GM21381 (cell line): ENCODE data around the gene PDE4B.

Experiments
- ATAC-seq: cut with Tn5 transposase; IDR thresholded peaks from one replicate; pipeline ENCODE4 v1.9.1; 2021; ENCODE audit warnings: mild to moderate bottlenecking, moderate library complexity; ENCODE audit not compliant: unreplicated experiment

PDE4B gene

DNA sequence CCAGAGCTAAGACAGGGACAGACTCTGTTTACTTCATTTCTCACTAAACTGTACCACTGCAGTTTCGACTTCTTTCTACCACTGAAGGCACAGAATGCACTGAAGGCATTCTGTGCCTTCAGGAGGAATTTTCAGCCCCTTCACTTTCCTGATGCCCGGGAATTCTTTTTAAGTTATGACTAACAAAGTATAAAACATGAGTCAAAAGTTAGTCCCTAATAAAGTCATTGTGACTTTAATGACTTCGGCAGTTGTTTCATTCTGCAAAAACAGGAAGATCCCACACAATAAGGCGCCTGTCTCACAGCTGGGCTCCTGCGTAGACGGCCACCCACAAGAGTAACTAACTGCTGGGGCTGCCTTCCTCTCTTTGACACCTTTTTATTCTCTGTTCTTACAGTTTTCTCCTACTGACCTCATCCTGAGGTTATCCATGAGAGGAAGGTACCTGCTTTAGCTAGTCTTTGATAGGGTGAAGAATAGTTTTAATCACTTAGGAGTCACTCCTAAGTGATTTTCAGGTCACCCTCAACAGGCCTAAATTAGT is 557.4 kb downstream of the PDE4B start:
- ATAC-seq, result peak; percentile 62

DNA sequence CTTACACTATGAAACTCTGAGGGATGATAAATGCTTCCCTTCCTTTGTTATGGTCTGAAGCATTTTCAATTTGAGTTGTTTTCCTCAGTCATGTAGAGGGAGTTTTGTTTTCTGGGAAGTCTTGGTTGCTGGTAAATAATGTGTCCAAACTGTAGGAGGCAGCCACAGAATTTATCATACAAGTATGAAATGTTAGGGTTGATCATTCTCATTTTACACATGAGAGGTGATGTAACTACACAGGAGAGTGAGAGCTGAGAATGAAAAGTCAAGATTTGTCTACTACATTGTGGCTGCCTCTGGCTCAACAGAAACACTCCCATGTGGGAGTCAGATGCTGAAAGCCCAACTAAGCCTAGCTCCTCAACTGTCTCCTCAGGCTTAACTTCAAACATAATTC is 558.8 kb downstream of the PDE4B start:
- peak; percentile 34 for ATAC-seq

DNA sequence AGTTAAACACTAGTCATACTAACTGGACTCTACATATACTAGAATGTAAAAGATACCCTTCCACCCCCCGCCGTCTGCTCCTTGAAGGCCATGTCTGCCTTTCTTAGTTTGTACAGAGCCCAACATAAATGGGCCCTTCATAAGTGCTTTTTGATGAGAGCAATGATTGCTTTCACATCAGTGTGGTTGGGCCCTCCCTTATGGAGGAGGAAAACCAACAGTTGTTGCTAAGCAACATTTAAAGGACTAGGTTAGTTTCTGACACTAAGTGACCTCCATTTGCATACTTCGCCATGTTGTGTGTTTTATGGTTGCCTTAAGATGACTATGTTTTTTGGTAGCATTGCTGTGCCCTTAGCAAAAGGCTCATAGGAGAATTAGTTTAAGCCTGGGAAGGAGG is 559.2 kb downstream of the PDE4B start:
- ATAC-seq, result peak; percentile 40

DNA sequence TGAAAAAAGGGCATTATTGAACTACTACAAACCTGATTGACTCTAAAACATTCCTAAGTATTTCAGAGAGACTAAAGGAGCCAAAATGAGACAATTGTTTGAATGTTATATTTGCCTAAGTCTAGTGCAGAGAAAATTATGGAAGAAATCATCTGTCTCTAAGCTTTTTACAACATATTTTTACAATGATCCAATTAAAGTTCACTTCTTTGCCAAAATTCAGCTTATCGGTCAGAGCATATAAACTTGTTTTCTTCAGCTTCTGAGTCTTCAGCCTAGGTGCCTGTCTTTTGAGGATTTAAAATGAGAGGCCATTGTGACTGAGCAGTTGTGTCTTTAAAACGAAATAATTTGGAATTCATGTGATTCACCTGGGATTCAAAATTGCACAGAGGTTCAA is 560.1 kb downstream of the PDE4B start:
- no peak for ATAC-seq

DNA sequence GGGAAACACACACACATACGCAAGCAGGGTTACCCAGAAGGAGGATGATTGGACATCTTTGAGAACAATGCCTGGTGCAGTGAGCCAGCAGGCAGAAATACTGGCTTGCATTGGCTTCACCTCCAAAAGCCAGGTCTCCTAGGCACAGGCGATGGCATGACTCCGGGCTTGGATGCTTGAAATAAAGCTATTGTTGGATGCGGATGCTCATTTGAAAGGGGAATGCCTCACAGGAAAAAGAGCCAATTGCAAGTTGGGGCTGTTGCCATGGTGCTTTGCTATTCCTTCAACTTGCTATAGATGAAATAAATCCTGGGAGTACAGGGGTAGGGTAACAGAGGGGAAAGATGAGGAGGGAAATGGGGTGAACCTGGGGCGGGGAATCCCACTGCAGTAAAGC is 560.6 kb downstream of the PDE4B start:
- no peak for ATAC-seq

DNA sequence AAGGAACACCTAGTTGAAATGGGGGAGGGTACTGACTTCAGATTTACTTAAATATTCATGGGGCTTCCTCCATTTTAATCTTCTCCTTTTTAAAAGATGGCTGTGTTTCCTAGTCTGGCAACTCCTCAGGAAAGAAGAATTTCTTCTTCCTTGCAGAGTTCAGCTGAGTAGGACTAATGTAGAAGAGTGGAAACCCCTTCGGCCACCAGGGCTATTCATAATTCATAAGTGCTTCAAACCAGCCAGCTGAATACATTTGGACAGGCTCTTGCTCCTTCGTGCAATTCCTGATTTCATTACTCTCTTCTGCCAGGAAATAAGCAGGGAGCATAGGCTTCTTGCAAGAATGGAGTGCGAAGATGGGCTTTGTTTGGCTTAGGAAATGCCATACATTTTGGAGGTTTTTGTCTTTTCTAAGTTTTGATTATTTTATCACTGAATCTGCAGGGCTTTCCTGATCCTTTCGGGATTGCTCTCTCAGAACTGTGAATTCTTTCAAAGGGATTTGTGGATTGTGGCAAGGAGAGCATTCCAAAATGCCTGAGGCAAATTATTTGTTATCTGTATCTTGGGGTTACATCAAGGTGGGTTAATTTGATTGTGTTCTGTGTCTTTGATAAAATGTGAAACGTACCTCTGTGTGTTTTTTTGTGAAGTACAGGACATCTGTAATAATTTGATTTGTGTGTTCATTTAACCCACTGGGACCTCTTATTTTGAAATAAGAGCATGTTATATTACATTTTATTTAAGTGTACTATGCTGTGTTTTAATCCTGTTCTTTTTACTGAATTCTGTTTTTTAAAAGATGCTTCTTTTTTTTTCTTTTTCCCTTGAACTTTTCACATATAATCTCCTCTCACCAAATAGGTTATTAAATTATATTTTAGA is 561.9 kb downstream of the PDE4B start:
- ATAC-seq, result no peak

DNA sequence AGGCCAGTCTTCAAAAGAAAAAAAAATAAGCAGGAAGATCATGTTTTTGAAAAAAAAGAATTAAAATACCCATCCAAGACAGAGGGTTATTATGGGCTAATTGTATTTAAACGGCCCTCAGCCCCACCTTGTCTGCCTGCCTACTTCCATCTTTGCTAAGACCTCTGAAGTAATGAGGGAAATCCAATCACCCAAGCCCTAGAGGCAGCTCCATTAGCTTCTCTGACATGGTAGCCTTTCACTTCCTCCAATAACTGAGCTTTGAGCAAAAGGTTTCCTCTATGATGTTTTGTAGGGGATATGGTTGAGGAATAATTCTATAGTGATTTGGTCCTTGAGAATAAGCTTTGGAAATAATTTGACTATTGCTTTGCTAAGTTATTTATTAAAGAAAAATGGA is 563.1 kb downstream of the PDE4B start:
- ATAC-seq, result no peak

DNA sequence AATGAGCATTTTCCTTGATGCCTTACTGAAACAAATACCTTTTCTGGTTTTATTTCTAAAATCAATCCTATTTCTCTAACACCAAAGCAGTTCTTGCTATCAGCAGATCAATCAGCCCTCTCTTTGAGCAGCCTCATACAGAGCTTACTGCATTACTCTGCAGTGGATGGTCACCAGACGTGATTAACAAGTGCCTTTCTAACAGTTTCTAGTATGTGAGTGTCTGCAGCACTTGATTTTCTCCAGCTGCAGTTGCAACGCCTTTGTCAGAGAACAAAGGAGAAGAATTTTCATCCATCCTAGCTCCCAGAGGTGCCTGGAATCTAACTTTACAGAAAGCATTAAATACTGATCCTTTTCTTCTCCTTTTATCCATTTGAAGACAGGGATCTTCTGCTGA is 563.9 kb downstream of the PDE4B start:
- no peak for ATAC-seq

DNA sequence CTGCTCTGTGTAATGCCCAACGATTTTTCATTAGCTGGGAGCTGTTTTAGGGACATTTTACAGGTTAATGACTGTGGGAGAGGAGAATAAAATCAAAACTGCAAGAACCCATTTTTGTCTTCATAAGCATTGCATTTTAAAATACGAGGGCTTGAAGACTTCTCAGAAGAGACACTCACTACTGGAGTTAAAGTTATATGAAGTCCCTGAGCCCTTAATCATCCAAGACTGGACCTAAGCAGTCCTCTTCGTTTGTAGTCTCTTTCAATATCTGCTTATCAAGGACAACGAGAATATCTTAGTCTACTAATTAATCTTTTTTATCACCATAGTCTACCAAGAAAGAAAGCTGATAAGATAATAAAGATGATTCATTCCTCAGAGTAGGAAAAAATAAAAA is 564.3 kb downstream of the PDE4B start:
- ATAC-seq, result no peak

DNA sequence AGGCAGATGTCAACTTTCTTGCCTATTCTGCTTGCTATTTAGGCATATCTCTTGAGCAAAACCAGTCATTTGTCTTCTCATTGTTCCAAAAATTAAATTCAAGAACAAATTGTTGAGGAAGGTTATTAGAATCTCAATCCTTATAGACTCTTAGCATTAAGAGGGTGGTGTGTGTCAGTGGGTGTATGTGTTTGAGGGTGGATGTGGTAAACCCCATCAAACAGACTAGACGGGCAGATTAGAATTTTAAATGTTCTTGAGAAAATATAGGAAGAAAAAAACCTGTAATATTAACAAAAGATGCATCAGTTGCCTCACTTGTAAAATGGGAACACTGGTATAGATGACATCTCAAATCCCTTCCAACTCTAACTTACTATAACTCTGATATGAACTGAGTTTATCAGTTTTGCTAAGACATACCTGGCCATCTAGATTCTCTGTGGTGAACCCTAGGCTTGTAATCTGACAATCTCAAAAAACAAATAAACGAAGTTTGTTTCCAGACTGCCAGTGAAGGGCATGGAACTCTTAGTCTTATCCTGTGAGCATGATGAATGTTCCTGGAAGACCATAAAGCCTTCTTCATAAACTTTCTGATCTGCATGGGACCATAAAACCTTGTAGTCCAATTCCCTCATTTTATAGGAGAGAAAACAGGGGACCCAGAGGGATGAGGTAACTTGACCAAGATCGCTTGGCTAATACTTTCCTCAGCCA is 564.9 kb downstream of the PDE4B start:
- no peak for ATAC-seq

DNA sequence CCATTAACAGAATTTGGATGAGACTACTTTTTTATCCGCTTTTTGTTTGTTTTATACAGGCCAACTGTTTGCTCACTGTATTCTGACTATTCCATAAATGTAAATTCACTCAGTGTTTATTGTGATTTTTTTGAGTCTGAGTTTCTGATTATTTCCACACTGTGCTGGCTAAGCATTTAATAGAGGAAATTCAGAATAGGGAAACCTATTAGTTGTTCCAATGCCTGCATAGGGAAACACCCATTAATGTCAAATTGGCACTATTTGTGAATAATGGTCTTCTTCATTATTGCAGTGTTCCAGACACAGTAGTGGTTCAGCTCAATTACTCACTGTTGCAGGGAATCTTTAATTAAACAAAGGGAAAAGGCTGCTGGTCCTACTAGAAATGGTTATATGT is 566.6 kb downstream of the PDE4B start:
- no peak for ATAC-seq

DNA sequence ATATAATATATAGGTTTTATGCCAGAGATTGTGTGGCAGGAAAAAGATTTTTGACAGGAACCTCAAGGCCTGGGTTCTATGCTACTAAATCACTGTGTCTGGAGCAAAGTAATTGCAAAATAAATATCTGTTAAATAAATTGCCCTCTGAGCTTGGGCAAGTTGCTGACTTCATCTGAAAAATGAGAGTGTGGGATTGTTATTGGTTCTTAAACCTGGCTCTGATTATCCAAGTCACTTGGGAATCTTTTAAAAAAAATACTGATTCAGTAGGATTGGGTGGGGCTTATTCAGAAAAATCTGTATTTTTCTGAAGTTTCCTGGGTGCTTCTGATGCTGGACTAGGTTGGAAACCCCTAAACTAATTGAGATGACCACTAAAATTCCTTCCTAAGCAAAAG is 567.1 kb downstream of the PDE4B start:
- ATAC-seq, result no peak

DNA sequence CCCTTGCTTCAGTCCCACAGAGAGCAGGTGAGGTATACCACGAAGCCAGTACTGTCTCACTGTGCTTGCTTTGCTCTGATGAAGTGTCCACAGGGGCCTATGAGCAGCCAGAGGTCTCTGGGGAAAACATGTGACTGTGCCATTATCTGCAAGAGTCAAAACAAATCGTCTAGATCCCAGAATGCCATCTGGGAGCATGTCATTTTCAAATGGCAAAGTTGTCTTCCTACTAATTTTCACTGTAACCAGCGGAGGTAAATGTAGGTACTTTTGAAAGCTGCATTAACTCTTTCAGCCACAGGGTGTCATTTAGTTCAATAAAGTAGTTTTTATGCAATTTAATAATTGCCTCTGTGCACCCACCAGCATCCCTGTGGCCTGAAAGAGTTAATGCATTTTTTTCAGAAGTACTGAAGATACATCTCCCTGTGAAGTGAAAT is 567.6 kb downstream of the PDE4B start:
- ATAC-seq, result no peak

DNA sequence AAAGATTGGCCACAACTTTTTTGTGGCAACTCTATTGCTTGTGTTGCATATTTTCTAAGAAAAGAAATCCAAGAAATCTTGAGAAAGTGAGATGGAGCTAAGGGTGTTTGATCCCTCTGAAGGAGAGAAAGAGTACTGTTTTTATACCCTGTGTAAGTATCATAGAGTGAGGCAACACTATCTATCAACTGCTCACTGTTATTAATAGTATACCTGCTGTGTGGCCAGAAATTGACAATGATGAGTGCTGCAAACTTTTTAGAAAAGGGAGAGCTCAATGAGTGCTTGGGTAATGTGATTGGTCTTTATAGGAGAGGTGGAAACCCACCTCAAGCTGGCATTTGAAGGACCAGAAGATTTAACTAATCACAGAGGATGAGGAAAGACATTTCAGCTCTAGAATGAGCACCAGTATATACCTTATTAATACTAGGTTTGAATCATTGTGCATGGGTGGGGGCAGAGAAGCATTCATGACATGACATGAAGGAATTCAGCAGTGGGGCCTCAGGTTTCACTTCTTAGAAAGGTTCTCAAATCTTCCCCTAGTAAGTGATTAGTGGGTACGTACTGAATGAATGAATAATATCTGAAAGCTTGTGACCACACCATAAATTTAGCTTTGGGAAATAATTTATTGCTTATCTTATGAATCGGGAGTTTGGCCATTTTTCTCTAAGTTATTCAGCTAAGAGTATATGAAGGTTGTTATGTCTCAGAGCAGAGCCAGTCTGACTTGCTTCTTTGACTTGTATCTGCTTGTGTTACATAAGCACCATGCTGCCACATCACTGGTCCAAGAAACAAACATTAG is 572.1 kb downstream of the PDE4B start:
- peak; percentile 80 for ATAC-seq

DNA sequence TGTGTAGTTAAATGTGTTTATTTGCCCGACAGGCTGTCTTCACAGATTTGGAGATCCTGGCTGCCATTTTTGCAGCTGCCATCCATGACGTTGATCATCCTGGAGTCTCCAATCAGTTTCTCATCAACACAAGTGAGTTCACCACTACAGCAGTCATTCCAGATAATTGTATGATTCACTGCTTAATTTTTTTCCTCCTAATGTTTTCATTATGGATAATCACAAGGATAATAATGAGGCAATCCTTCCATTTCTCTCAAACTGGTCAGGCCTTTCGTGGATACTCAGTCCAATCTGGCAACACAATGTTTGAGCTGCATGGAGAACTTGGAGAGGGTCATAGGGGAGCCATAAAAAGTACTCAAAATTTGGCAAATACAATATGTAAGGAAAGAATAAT is 572.9 kb downstream of the PDE4B start:
- no peak for ATAC-seq

DNA sequence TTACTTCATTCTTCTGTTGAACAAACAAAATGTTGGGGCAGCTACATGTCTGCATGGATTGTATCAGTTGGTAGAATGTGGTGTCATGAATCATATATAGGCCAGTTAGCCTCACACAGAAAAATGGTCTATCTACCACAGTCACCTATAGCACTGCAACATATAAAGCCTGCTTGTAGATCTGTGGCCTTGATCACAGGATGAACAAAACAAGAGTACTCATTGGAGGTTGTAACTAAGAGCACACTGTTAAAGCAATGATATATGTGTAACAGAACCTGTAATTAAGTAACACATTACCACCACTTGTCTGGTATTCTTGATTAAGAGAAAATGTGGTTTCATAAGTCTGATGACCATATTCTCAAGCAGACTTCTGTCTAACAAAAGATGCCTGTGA is 573.9 kb downstream of the PDE4B start:
- no peak for ATAC-seq

DNA sequence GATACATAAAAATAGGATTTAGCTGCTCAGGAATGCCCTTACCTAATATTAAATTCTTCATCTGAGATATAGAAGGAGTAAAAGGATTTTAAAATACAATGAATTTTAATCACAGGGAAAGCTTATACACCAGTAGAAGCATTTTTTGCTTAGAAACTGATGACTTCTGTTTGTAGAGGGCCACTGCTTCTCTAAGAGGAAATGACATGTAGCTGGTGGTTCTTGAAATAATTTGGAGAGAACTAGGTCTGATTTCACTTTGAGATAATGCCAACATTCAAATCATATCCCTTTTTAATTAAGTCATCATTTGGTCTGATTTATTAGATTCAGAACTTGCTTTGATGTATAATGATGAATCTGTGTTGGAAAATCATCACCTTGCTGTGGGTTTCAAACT is 574.7 kb downstream of the PDE4B start:
- no peak for ATAC-seq

DNA sequence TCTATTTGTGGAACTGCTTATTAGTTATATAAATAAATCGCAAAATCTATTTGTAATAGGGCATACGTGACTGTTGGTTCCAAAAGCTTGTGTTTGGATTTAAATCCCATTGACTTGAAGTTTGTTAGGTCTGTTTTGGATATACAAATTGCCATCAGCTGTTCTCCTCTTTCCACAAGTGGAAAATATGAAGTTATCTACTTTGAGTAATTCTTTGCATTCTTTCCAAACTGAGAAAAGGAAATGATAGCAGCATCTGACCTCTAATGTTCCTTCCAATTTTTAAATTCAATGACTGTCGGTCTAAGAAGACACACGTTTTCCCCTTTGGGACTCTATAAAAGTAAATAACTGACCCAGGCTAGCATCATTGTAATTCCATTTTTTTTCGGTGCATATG is 575.6 kb downstream of the PDE4B start:
- ATAC-seq, result no peak

DNA sequence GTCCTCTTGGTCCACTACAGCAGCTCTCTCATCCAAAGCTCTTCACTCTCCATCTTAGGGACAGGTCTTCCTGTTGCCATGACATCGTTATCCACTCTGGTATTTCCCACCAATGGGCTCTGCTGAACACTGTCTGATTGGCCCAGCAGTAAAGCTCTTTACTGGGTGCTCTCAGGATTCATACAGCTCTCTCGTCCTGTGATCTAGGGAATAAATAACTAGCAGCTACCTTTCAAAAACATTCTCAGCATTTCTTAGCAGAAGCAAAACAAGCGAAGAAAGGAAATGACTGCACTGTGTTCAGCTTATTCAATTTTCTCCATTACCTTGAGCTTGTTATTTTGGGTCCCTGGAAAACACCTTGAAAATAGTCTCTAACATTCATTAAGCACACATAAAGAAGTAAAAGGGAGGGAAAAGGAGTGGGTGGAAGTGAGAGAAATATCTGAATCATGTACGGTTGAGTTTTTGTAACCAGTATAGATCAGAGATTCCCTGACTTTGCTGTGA is 577.8 kb downstream of the PDE4B start:
- ATAC-seq, result peak; percentile 23

DNA sequence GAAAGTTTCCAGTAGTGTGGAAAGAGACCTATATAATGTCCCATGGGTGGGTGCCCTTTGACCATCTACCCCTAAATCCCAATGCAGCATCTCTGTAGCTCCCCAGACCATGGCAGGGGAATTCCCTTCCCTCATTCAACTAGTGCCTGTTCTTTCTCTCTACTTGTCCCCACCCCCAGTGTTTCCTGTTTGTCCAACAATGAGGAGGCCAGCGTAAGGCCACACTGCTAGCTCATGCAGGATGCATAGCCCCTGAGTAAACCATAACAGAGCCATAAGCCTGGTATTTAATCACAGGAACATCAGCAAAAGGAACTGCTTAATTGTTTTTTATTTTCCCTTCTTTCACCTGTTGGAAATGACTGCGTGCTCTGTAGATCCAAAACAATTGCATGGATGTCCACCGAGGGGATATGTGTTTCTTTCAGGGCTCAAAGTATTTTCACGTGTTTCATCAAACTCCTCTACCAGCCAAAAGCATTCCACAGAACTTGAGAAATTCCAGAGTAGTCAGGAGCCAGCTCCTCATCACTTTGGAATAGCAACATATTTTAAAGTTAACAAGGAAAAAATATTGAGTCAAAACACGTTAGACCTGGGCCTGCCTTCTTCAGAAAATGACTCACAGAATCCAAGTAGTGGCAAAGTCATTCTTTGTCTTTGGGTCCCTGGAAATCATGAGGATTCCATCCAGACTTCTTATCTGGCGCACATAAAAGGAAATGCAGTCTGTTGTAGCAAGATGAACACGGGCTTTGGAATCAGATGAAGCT is 578.7 kb downstream of the PDE4B start:
- peak; percentile 19 for ATAC-seq
